ENCODE results near the gene MYO15B. TPM values are rescaled to one million over a fixed set of nuclear protein-coding genes. Genes with fewer than 3 reads are reported as not detected.

MYO15B gene
- total RNA-seq, 4 donors from 2014 or later, result 119 to 610 (median 170) TPM

GRCh38 chr17:75646638-75646992, 59.0 kb downstream of the MYO15B start:
- Histone ChIP-seq H3K4me3 (no peak overlapping the region), H3K27me3 (no peaks in the 10 kb centered on the region), H3K27ac (no peak overlapping the region), H3K36me3 (no peaks in the 10 kb centered on the region), H3K9me3 (no peaks in the 10 kb centered on the region), H3K4me1 (no peaks in the 10 kb centered on the region)
- intact Hi-C loops (cut with DNase I; ENCODE audit: low total_unique reads), result no loop called here
- no peak for DNase-seq
- TF ChIP-seq POLR2A (IDR thresholded peaks at IDR 0.05) (no peak), CTCF (IDR thresholded peaks at IDR 0.05) (no peak)

- no peaks in the 10 kb centered on the region for H3K27me3 ChIP-seq
- no peaks in the 10 kb centered on the region for H3K36me3 ChIP-seq
- no peak overlapping the region for H3K4me3 ChIP-seq
- H3K4me1 ChIP-seq, result no peaks in the 10 kb centered on the region
- intact Hi-C loops (cut with DNase I; ENCODE audit: low total_unique reads), result no loop called here
- H3K27ac ChIP-seq, result no peak overlapping the region
- H3K9me3 ChIP-seq, result no peaks in the 10 kb centered on the region
- no peak for DNase-seq
- no peak for TF ChIP-seq POLR2A (IDR thresholded peaks at IDR 0.05)
- TF ChIP-seq CTCF (IDR thresholded peaks at IDR 0.05), result no peak
Measured at GRCh38 chr17:75647061-75647460, 59.5 kb downstream of the MYO15B start.

- H3K27ac ChIP-seq, result no peak overlapping the region
- no peaks in the 10 kb centered on the region for H3K27me3 ChIP-seq
- H3K4me3 ChIP-seq, result no peak overlapping the region
- TF ChIP-seq CTCF (IDR thresholded peaks at IDR 0.05), result no peak
- H3K9me3 ChIP-seq, result no peaks in the 10 kb centered on the region
- no peaks in the 10 kb centered on the region for H3K36me3 ChIP-seq
- intact Hi-C loops (cut with DNase I; ENCODE audit: low total_unique reads), result no loop called here
- DNase-seq, result no peak
- H3K4me1 ChIP-seq, result no peaks in the 10 kb centered on the region
Measured at GRCh38 chr17:75647921-75648320, 60.3 kb downstream of the MYO15B start.

GRCh38 chr17:75649687-75650086, 62.1 kb downstream of the MYO15B start:
- DNase-seq, result no peak
- TF ChIP-seq POLR2A (IDR thresholded peaks at IDR 0.05) (no peak), CTCF (IDR thresholded peaks at IDR 0.05) (no peak)
- intact Hi-C loops (cut with DNase I; ENCODE audit: low total_unique reads), result no loop called here
- Histone ChIP-seq H3K4me3 (no peak overlapping the region), H3K27ac (no peak overlapping the region), H3K9me3 (no peaks in the 10 kb centered on the region), H3K36me3 (no peaks in the 10 kb centered on the region), H3K27me3 (no peaks in the 10 kb centered on the region), H3K4me1 (no peaks in the 10 kb centered on the region)

GRCh38 chr17:75650874-75651273, 63.3 kb downstream of the MYO15B start:
- no peak for TF ChIP-seq POLR2A (IDR thresholded peaks at IDR 0.05)
- no peak for TF ChIP-seq CTCF (IDR thresholded peaks at IDR 0.05)
- no peak for DNase-seq

More at GRCh38 chr17:75650874-75651273, 63.3 kb downstream of the MYO15B start:
- Histone ChIP-seq H3K4me1 (no peaks in the 10 kb centered on the region), H3K4me3 (no peak overlapping the region), H3K27ac (no peak overlapping the region), H3K27me3 (no peaks in the 10 kb centered on the region), H3K9me3 (no peaks in the 10 kb centered on the region), H3K36me3 (no peaks in the 10 kb centered on the region)
- intact Hi-C loops (cut with DNase I; ENCODE audit: low total_unique reads), result no loop called here

Data from uterus (tissue), 4 donors.